Activated CD8-positive, alpha-beta T cell treated with anti-CD3 and anti-CD28 coated beads for 36 hours (primary cell): ENCODE results near the gene NHS. TPM values are rescaled to one million over a fixed set of nuclear protein-coding genes. Genes with fewer than 3 reads are reported as not detected.
"Not testable (repeated sequence)": the region's sequence is repeated elsewhere in the genome, so short reads cannot be mapped to it uniquely, and the experiment has no call there.

Experiments
- ATAC-seq: fragments of 200-7000 bp; cut with Tn5 transposase; one replicate; pipeline ENCODE4 v1.10.0; 2021; ENCODE audit warnings: mild to moderate bottlenecking, moderate library complexity
- CTCF ChIA-PET: fragments of 350-600 bp; sonication (Branson Sonifier 250); formaldehyde crosslinking; loops from one replicate; lab custom pipeline; 2021; ENCODE audit warnings: antibody characterized with exemption; lab: Charles Lee
- POLR2A ChIA-PET: fragments of 350-600 bp; sonication (Branson Sonifier 250); formaldehyde crosslinking; loops from one replicate; lab custom pipeline; 2021; ENCODE audit warnings: antibody characterized with exemption; lab: Charles Lee
- DNase-seq: peaks from one replicate; pipeline ENCODE4 v3.0.0-alpha.2; 2020
- H3K27ac Mint-ChIP-seq: one replicate; pipeline ENCODE4 v1.8.0; 2021; ENCODE audit warnings: mild to moderate bottlenecking, mixed read lengths
- H3K27me3 Mint-ChIP-seq: one replicate; pipeline ENCODE4 v1.8.0; 2021; ENCODE audit warnings: mixed read lengths
- H3K36me3 Mint-ChIP-seq: one replicate; pipeline ENCODE4 v1.8.0; 2021; ENCODE audit warnings: low read depth, mixed read lengths
- H3K4me1 Mint-ChIP-seq: one replicate; pipeline ENCODE4 v1.8.0; 2021; ENCODE audit warnings: low read depth, mixed read lengths
- H3K4me3 Mint-ChIP-seq: one replicate; pipeline ENCODE4 v1.8.0; 2021; ENCODE audit warnings: mild to moderate bottlenecking, moderate library complexity, mixed read lengths
- H3K9me3 Mint-ChIP-seq: one replicate; pipeline ENCODE4 v1.8.0; 2021; ENCODE audit warnings: mixed read lengths
- CTCF ChIP-seq: fragments of 200-600 bp; IDR thresholded peaks from one replicate; pipeline ENCODE4 v1.8.0; 2022; ENCODE audit warnings: antibody characterized with exemption, mild to moderate bottlenecking
- intact Hi-C: fragments of 100-400 bp; cut with micrococcal nuclease; formaldehyde crosslinking; loops from one replicate; pipeline ENCODE4 v1.10.0; 2022
- total RNA-seq, 2 experiments: library from RNA; stranded (reverse); gene quantifications; one replicate each; pipeline ENCODE4 v1.2.3, GENCODE V29; 2021

The NHS gene
- total RNA-seq, 2 experiments from 2014 or later, result 6.9 to 7.3 TPM

DNA sequence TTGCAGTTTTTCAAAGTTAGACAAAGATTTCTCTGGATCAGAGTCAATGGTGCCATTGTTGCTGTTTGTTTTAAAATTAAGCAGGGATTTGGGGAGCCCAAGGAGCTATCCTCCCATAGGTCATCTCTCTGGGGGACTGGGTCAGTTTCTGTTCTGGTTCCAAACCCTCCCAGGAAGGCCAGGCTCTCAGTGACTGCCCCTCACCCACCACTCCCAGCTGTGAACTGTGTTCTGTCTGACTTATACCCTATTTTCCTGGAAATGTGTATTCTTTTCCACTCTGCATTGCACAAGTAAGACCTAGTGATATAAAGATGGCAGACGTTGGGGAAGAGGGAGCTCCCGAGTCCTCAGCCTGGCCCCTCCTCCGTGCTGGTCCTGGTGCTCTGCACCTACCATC is 65.8 kb downstream of the NHS start:
- POLR2A ChIA-PET, result no interaction called here

DNA sequence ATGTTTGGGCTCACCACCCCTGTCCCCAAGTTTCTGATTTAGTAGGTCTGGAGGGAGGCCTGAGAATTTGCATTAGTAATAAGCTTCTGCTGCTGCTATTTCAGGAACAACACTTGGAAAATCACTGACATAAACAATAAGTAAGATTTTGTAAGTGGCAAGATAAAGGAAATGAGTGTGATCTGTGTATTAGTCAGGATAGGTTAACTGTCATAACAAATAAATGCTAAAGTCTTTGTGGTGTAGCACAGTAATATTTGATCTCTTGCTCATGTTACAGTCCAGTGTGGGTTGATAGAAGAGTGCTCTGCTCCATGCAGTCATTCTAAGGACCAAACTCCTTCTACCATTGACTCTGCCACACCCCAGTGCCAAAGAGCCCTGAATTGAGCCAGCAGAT is 67.0 kb downstream of the NHS start:
- no peaks in the 10 kb centered on the region for H3K9me3 Mint-ChIP-seq
- CTCF ChIA-PET, result no interaction called here
- TF ChIP-seq CTCF, result no peak
- POLR2A ChIA-PET, result no interaction called here
- DNase-seq, result no peak
- no peaks in the 10 kb centered on the region for H3K27me3 Mint-ChIP-seq
- H3K4me3 Mint-ChIP-seq, result no peak overlapping the region
- no peaks in the 10 kb centered on the region for H3K4me1 Mint-ChIP-seq
- H3K36me3 Mint-ChIP-seq, result no peaks in the 10 kb centered on the region
- intact Hi-C loops, result no loop called here
- ATAC-seq, result no peak
- no peak overlapping the region for H3K27ac Mint-ChIP-seq

More for the DNA sequence above, 65.8 kb downstream of the NHS start:
- intact Hi-C loops, result no loop called here
- H3K4me3 Mint-ChIP-seq, result no peak overlapping the region
- no peaks in the 10 kb centered on the region for H3K36me3 Mint-ChIP-seq
- no peaks in the 10 kb centered on the region for H3K27me3 Mint-ChIP-seq
- H3K9me3 Mint-ChIP-seq, result no peaks in the 10 kb centered on the region
- no peak for DNase-seq
- no peak for ATAC-seq
- TF ChIP-seq CTCF, result no peak
- H3K4me1 Mint-ChIP-seq, result no peaks in the 10 kb centered on the region
- H3K27ac Mint-ChIP-seq, result no peak overlapping the region
- CTCF ChIA-PET, result no interaction called here

GRCh38 chrX:17442898-17443297 is 67.9 kb downstream of the NHS start:
- H3K4me1 Mint-ChIP-seq, result no peaks in the 10 kb centered on the region
- ChIA-PET CTCF (no interaction called here), POLR2A (no interaction called here)
- no peaks in the 10 kb centered on the region for H3K27me3 Mint-ChIP-seq
- no peak overlapping the region for H3K27ac Mint-ChIP-seq
- intact Hi-C loops, result no loop called here
- DNase-seq, result no peak
- no peaks in the 10 kb centered on the region for H3K36me3 Mint-ChIP-seq
- TF ChIP-seq CTCF, result no peak
- H3K4me3 Mint-ChIP-seq, result no peak overlapping the region
- no peak for ATAC-seq
- no peaks in the 10 kb centered on the region for H3K9me3 Mint-ChIP-seq

DNA sequence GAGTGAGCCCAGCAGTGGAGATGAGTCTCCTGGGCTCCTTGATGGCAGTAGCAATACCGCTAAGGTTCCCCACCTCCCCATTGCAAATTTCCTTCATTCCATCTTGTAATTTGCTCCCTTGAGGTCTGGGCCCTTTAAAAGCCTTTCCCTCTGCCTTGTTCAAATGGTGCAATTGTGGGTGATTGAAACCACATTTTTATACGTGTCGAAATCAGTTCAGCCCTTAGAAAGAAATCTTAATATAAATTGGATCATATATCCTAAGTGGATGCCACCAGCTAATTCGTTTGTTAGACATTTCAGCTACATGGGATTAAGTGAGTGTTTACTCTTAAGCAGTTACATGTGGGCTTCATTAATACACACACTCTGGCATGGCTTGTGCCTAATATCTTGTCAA is 68.6 kb downstream of the NHS start:
- Mint-ChIP-seq H3K27ac (no peak overlapping the region), H3K27me3 (no peaks in the 10 kb centered on the region), H3K4me3 (no peak overlapping the region), H3K36me3 (no peaks in the 10 kb centered on the region), H3K4me1 (no peaks in the 10 kb centered on the region), H3K9me3 (no peaks in the 10 kb centered on the region)
- intact Hi-C loops, result no loop called here
- POLR2A ChIA-PET, result no interaction called here
- CTCF ChIA-PET, result no interaction called here
- DNase-seq (no peak), ATAC-seq (no peak)
- TF ChIP-seq CTCF, result no peak

- H3K27me3 Mint-ChIP-seq, H3K4me1 Mint-ChIP-seq, CTCF ChIA-PET, H3K27ac Mint-ChIP-seq, H3K4me3 Mint-ChIP-seq, H3K9me3 Mint-ChIP-seq, POLR2A ChIA-PET, ATAC-seq, intact Hi-C loops, H3K36me3 Mint-ChIP-seq, DNase-seq: not testable (repeated sequence)
Measured at GRCh38 chrX:17446269-17446668, 71.3 kb downstream of the NHS start.

DNA sequence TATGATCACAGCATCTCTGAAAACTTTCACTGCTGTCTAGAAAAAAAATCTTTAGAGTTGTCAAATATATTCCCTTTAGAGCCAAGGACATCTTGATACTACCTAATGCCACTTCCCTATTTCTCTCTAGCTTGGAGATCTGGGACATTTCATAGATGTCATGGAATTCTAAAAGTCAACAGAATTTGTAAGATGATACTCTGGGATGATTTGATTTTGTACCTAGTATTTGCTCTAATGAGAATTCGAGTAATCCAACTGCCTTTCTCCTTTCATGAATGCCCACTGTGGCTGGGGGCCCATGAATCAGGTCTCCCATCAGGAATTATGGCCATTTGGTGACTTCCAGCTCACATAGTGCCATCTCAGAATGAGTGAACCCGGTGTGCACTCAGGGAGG is 73.2 kb downstream of the NHS start:
- Mint-ChIP-seq H3K9me3 (no peaks in the 10 kb centered on the region), H3K27me3 (no peaks in the 10 kb centered on the region), H3K4me1 (no peaks in the 10 kb centered on the region), H3K36me3 (no peaks in the 10 kb centered on the region), H3K27ac (no peak overlapping the region), H3K4me3 (no peak overlapping the region)
- intact Hi-C loops, result no loop called here
- ATAC-seq, result no peak
- ChIA-PET POLR2A (no interaction called here), CTCF (no interaction called here)
- DNase-seq, result no peak
- TF ChIP-seq CTCF, result no peak
